22Rv1 (cell line): Measurements from ENCODE around the gene MYO1F.

Source experiments
- CTCF ChIP-seq: fragments of 450-650 bp; IDR thresholded peaks from 2 replicates; pipeline ENCODE4 v1.5.1; 2017; ENCODE audit warnings: mild to moderate bottlenecking
- ZFX ChIP-seq: fragments of 450-650 bp; IDR thresholded peaks from 2 replicates; pipeline ENCODE4 v1.6.1; 2017; ENCODE audit warnings: antibody characterized with exemption, borderline replicate concordance

- TF ChIP-seq CTCF (no peak), ZFX (no peak)
Measured at GRCh38 chr19:8552810-8553209, 24.4 kb downstream of the MYO1F start.
